Nephron (organoid): ENCODE results near the gene CD300H.

Source experiments
- H3K27ac Mint-ChIP-seq, 3 experiments: 2 replicates each; pipeline ENCODE4 v1.8.0; 2020; ENCODE audit warnings: mixed read lengths in 3 of 3, mild to moderate bottlenecking in 2 of 3, moderate library complexity in 1 of 3
- H3K27me3 Mint-ChIP-seq: 2 replicates; pipeline ENCODE4 v1.8.0; 2021; ENCODE audit warnings: low read depth, mild to moderate bottlenecking, moderate library complexity, mixed read lengths
- H3K36me3 Mint-ChIP-seq: 2 replicates; pipeline ENCODE4 v1.8.0; 2020; ENCODE audit warnings: low read depth, mixed read lengths
- H3K4me1 Mint-ChIP-seq: 2 replicates; pipeline ENCODE4 v1.8.0; 2020; ENCODE audit warnings: mixed read lengths
- H3K4me3 Mint-ChIP-seq, 3 experiments: 2 replicates each; pipeline ENCODE4 v1.8.0; 2020; ENCODE audit warnings: mild to moderate bottlenecking in 3 of 3, mixed read lengths in 3 of 3, moderate library complexity in 2 of 3
- H3K9me3 Mint-ChIP-seq: 2 replicates; pipeline ENCODE4 v1.8.0; 2020; ENCODE audit warnings: mixed read lengths
- TF ChIP-seq, protein P1 (sequence below), 3 experiments: fragments of 200-600 bp; sonication (generic); IDR thresholded peaks; one replicate each; pipeline ENCODE4 v1.5.0; 2021; ENCODE audit warnings: antibody characterized with exemption in 3 of 3; ENCODE audit not compliant: unreplicated experiment in 3 of 3

The CD300H gene

DNA sequence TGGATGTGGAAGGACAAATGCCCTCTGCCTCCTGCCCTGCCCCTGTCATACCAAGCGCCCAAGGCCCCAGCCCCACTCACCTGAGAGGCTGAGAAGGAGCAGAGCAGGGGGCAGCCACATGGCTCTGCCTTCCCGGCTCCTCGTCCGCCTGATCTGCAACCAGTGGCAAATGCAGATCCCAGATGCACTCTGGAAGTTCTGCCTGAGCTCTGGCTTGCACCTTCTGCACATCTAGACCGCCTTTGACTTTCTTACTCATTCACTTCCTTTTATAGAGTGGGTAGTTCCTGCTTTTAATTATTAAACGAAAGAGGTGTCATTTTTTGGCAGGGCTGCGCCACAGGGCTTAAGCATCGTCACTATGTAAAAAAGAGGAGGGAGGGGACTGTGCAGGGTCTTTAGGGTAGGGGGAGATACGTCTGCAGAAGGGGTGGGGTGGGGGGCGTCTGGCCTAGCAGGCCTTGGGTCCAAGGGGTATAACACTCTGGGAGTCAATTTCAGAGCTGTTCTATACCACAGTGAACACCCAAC, 36.0 kb downstream of the CD300H start, which contains the start of gene CD300LB:
TSS of gene CD300LB (minus strand) at position 245 of the 531 bp plus-strand sequence. CDS start at position 120, 125 bp downstream.
- Mint-ChIP-seq H3K36me3 (no peaks in the 10 kb centered on the region), H3K4me3 (no peak within 1 kb of the TSS), H3K27me3 (peaks cover 29% of the 10 kb centered on the region), H3K9me3 (peaks cover 4% of the 10 kb centered on the region), H3K27ac (no peak within 1 kb of the TSS), H3K4me1 (no peaks in the 10 kb centered on the region)
- TF ChIP-seq, protein P1, sequence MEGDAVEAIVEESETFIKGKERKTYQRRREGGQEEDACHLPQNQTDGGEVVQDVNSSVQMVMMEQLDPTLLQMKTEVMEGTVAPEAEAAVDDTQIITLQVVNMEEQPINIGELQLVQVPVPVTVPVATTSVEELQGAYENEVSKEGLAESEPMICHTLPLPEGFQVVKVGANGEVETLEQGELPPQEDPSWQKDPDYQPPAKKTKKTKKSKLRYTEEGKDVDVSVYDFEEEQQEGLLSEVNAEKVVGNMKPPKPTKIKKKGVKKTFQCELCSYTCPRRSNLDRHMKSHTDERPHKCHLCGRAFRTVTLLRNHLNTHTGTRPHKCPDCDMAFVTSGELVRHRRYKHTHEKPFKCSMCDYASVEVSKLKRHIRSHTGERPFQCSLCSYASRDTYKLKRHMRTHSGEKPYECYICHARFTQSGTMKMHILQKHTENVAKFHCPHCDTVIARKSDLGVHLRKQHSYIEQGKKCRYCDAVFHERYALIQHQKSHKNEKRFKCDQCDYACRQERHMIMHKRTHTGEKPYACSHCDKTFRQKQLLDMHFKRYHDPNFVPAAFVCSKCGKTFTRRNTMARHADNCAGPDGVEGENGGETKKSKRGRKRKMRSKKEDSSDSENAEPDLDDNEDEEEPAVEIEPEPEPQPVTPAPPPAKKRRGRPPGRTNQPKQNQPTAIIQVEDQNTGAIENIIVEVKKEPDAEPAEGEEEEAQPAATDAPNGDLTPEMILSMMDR (IDR thresholded peaks at IDR 0.05; ENCODE audit: unreplicated experiment in 3 of 3): no peak

DNA sequence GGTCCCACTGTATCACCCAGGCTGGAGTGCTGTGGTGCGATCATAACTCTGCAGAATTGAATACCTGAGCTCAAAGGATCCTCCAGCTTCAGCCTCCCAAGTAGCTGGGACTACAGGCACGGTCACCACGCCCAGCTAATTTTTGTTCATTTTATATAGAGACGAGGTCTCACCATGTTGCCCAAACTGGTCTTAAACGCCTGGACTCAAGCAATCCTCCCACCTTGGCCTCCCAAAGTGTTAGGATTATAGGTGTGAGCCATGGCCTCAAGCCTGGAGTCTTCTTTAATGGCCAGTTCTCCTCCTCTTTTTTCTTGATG, 36.5 kb downstream of the CD300H start:
- H3K27me3 Mint-ChIP-seq: peaks cover 34% of the 10 kb centered on the region
- H3K36me3 Mint-ChIP-seq: no peaks in the 10 kb centered on the region
- H3K27ac Mint-ChIP-seq: no peak overlapping the region
- TF ChIP-seq, protein P1 (IDR thresholded peaks at IDR 0.05; ENCODE audit: unreplicated experiment in 3 of 3): no peak
- no peaks in the 10 kb centered on the region for H3K4me1 Mint-ChIP-seq
- no peak overlapping the region for H3K4me3 Mint-ChIP-seq
- peaks cover 4% of the 10 kb centered on the region for H3K9me3 Mint-ChIP-seq

DNA sequence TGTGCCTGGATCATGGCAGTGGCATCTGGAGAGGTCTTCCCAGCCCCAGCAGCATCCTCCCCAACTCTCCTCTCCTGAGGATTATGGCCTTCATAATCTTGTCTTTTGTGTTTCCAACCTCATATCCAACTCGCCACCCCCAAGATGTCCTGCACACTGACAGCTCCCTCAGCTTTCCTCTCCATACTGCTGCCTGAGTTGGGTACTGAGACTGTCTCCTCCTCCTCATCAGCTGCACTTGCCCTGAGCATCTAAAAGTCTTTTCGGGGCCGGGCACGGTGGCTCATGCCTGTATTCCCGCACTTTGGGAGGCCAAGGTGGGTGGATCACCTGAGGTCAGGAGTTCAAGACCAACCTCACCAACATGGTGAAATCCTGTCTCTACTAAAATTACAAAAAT, 38.1 kb downstream of the CD300H start:
- H3K36me3 Mint-ChIP-seq: no peaks in the 10 kb centered on the region
- H3K4me3 Mint-ChIP-seq: no peak overlapping the region
- H3K4me1 Mint-ChIP-seq: no peaks in the 10 kb centered on the region
- H3K9me3 Mint-ChIP-seq: no peaks in the 10 kb centered on the region
- TF ChIP-seq, protein P1 (IDR thresholded peaks at IDR 0.05; ENCODE audit: unreplicated experiment in 3 of 3): no peak
- H3K27me3 Mint-ChIP-seq: peaks cover 42% of the 10 kb centered on the region
- H3K27ac Mint-ChIP-seq: no peak overlapping the region

DNA sequence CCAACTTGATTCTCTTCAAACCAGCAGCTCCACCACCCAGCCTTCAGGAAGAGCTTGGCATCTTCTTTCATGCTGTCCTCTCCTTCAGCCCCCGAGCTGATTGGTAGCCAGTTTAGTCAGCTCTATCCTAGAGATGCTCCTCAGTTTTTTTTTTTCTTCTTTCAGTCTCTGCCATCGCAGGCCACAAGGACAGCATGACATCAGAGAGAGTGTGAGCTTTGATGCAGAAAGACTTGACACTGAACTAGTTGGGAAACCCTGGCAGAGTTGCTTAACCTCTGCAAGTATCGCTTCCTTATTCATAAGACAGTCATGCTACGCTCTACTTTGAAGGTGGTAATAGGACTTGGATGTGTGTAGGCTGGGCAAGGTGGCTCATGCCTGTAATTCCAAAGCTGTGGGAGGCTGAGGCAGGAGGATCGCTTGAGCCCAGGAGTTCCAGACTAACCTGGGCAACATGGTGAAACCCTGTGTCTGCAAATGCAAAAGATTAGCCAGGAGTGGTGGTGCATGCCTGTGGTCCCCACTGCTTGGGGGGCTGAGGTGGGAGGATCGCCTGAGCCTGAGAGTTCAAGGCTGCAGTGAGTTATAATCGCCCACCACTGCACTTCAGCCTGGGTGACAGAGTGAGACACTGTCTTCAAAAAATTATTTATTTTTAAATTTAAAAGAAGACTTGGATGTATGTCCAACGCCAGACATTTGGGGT, 38.7 kb downstream of the CD300H start:
- TF ChIP-seq, protein P1 (IDR thresholded peaks at IDR 0.05; ENCODE audit: unreplicated experiment in 3 of 3): no peak
- Mint-ChIP-seq H3K27me3 (peaks cover 44% of the 10 kb centered on the region), H3K4me1 (no peaks in the 10 kb centered on the region), H3K27ac (no peak overlapping the region), H3K4me3 (no peak overlapping the region), H3K36me3 (no peaks in the 10 kb centered on the region), H3K9me3 (no peaks in the 10 kb centered on the region)

DNA sequence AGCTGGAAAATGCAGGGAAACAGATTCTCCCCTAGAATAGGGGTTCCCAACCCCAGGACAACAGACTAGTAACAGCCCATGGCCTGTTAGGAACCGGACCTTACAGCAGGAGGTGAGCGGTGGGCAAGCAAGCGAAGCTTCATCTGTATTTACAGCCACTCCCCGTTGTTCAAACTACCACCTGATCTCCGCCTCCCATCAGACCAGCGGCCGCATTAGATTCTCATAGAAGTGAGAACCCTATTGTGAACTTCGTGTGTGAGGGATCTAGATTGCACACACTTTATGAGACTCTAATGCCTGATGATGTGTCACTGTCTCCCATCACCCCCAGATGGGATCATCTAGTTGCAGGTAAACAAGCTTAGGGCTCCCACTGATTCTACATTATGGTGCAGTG, 39.6 kb downstream of the CD300H start:
- Mint-ChIP-seq H3K36me3 (no peaks in the 10 kb centered on the region), H3K4me3 (no peak overlapping the region), H3K27ac (no peak overlapping the region), H3K9me3 (no peaks in the 10 kb centered on the region), H3K27me3 (peaks cover 51% of the 10 kb centered on the region), H3K4me1 (no peaks in the 10 kb centered on the region)
- TF ChIP-seq, protein P1 (IDR thresholded peaks at IDR 0.05; ENCODE audit: unreplicated experiment in 3 of 3): no peak

DNA sequence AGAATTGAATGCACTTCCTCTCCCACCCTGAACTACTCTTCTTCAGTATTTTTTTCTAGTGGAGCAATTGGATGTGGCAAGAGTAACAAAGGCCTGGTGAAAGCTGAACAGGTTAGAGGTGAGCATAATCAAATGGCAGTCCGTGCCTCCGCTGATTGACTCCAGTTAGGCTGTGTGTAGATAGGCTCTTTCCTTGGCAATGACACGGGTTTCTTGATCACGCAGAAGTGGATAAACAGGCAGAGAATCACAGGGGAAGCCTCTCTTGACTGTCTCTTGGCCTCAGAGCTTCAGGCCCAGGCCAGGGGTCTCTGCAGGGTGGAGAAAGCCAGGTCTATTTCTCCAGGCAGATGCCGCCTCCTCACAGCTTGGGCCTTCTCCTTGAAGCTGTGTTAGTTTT, 40.2 kb downstream of the CD300H start:
- H3K9me3 Mint-ChIP-seq: no peaks in the 10 kb centered on the region
- H3K4me3 Mint-ChIP-seq: no peak overlapping the region
- H3K27me3 Mint-ChIP-seq: peaks cover 47% of the 10 kb centered on the region
- H3K36me3 Mint-ChIP-seq: no peaks in the 10 kb centered on the region
- no peaks in the 10 kb centered on the region for H3K4me1 Mint-ChIP-seq
- no peak overlapping the region for H3K27ac Mint-ChIP-seq
- TF ChIP-seq, protein P1 (IDR thresholded peaks at IDR 0.05; ENCODE audit: unreplicated experiment in 3 of 3): no peak
